UCSD-AML1 (cell line): ENCODE results near the gene MYBBP1A.

Source experiments
- DNase-seq: peaks from one replicate; lab custom pipeline; 2025; ENCODE audit not compliant: unreplicated experiment; lab: John Stamatoyannopoulos, UW

Gene MYBBP1A

DNA sequence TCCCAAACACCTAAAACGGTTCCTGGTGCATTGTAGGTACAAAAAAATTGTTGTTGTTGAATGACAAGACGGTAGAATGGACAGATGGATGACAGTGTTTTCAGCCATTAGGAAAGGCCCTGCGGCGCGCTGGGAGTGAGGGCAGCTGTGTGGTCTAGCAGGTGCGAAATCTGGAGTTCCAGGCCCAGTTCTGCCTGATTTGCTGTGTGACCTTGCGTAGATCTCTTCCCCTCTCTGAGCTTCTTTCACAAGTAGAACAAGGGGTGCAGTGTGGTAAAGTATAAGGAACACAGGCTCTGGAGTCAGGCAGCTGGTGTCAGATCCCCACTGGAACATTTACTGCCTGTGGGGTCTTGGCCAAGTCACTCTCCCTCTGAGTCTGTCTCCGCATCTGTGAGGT, 31.2 kb downstream of the MYBBP1A start:
- no peak for DNase-seq

DNA sequence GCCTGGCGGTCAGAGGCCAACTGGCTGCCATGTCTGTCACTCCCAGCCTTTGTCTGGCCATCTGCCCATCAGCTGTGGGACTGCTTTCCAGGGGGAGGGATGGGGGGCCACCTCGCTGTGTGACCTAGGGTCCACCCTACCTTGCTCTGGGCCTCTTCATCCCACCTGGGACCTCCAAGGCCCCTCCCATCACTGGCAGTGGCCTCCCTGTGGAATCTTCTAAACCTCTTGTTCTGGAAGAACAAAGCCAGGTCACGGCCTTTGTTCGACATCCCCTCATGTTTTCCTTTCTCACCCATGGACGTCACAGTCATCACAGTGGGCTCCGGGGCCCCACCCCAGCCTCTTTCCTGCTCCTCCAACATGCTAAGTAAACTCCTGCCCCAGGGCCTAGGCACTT, 32.5 kb downstream of the MYBBP1A start:
- DNase-seq: no peak

DNA sequence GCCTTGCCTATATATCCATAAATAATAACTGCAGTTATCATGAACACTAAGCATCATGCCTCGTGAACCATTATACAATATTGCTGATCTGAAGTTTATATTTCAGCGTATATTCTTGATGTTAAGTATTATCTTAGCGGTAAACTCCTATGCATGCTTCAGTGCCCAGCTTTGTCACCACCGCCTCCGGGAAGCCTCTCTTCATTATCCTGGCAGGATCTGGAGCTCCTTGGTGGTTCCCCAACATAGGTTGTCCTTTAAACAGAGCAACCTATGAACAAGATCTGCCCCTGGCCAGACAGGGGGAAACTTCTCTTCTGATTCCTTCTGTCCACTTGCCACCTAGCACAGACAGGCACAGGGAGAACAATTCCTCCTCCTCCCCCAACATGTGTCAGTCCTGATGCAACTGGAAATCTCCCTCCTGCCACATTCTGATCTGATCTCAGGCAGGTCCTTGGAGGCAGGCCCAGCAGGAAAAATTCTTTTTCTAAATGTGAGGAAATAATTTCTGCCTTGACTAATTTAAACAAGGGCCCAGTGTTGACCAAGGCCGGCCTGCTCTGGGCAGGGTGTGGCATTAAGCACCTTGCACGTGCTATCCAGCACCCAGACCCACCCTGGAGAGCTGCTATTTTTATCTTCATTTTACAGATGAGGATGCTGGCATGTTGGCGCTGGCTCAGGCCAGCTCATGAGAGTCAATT, 34.1 kb downstream of the MYBBP1A start:
- DNase-seq: no peak

DNA sequence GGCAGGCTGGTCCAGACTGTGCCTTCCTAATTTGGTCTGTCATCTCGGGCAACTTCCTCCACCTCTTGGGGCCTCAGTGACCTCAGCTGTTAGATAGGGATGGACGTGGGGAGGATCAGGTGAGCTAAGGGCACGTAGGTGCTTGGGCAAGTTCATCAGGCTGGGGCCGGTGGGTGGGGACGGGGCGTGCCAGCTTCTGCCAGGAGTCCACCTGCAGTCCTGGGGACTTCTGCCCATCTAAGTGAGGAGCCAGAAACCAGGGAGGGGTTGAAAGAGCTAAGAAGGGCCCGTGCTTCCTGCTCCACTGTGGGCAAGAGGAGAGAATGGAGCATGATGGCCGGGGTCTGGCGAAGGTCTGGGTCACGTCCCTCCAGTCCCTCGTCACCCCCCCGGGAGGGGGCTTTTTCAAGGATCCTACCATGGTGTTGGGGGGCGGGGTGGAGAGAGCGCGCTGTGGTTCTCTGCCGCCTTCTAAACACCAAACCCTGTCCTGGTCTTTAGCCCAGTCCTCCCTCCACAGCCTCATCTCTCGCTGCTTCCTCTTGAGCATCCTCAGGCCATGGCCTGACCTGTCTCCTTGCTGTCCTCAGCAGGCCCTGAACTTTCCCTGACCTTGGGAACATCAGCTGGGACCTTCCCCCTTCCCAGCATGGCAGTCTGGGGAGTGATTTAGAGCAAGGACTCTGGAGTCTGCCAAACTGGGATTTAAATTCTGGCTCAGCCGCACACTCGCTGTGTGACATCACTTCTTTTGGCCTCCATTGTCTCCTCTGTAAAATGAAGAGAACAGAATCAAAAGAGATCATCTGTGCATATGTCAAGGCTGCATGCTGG, 34.9 kb downstream of the MYBBP1A start:
- DNase-seq: no peak

DNA sequence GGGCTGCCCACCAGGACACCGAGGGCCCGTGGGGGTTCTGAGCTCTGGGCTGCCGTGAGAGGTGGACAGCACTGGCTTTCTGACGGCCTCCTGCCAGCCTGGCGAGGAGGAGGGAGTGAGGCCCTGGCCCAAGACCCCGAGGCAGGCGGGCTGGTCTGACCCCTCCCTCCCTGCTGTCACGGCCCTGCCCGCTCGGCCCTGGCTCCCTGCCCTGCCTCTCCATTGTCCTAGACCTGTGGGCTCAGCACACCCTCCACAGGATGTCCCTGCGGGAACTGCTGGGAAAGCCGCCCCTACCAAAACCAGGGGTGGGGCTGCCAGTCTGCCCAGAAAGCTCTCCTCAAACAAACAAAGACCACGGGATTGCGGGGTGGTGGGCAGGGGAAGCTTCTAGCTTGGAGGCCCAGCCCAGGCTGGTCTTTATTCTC, 35.8 kb downstream of the MYBBP1A start:
- DNase-seq: no peak

DNA sequence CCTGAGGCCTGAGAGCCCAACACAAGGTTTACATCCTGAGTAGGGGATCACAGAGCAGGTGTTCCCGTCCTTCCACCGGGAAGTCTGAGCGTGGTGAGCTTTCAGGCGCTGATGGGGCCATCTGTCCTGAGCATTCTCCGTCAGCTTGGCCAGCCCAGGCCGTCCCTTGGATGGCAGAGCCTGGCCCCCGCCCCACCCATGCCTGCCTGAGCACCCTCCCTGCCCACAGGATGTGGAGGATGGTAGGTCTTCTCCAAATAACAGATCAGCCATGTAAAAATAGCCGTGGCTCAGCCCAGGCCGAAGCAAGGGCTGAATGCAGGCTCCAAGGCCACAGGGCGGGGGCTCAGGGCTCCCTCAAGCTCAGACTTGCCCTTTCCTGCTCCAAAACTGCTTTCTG, 36.3 kb downstream of the MYBBP1A start:
- peak; percentile 60 for DNase-seq

DNA sequence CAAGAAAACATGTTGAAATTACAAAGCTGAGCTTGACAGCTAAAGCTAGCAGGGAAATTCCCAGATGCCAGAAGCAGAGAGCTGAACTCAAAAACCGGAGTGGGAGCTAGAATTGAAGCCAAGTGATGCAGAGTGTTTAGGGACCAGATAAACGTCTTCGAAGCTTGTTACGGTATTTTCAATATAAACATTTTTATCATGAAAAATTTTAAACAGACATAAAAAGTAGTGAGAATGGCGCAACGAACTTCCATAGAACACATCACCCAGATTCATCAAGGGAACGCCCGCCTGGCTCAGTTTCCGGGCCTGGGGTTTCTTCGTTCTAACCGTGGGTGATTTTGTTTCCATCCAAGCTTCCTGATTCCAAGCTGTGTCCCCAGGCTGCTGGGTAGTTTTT, 38.4 kb downstream of the MYBBP1A start:
- no peak for DNase-seq

DNA sequence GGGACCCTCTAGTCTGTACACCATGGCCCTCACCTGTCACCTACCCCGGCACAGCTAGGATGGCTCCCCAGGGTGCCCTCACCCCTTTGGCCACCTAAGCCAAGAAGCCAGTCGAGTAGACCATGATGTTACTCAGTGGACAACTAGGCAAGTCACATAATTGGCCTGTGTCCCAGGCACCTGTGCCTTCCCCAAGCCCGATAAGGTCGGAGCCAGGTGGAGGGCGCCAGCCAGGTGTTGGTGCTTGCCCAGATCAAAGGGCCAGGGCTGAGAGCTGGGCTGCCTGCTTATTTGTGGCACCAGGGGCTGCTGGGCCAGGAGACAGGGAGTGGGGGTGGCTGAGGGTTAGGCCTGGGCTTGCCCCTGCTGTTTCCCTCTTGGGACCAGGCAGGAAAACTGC, 39.7 kb downstream of the MYBBP1A start:
- no peak for DNase-seq

DNA sequence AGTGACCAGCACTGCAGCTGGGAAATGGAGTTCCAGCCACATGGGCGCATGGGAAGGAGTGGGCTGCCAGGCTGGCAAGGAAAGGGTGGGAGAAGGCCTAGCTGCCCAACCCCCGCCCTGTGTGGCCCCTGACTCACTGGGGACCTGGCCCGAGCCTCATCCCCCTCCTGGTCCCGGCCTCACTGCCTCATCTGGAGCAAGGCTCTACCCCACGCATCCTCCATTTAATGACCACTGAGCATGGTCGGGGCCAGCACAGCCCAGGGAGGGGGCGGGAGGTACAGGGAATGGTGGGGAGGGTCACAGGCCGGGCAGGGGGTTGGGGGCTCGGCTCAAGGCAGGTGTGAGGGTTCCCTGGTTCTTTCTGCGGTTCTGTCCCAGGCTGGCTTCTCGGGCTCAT, 40.4 kb downstream of the MYBBP1A start:
- DNase-seq: no peak

DNA sequence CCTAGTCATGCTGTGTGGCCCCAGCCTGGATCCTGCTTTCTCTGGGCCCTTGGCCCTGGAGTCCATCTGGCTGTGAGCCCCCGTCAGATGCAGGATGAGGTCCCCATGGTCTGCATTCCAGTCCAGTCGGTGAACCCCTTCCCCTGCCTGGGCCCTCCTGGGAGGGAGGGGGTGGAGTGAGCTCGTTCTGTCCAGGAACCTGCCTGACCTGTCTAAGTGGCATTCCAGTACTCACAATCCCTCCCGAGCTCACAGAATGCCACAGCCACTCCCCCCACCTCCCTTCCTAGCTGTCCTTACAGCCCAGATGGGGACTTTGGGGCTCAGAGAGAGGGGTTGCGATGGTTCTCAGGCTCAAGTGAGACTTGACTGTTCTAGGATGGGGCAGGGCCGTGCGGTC, 41.0 kb downstream of the MYBBP1A start:
- no peak for DNase-seq

DNA sequence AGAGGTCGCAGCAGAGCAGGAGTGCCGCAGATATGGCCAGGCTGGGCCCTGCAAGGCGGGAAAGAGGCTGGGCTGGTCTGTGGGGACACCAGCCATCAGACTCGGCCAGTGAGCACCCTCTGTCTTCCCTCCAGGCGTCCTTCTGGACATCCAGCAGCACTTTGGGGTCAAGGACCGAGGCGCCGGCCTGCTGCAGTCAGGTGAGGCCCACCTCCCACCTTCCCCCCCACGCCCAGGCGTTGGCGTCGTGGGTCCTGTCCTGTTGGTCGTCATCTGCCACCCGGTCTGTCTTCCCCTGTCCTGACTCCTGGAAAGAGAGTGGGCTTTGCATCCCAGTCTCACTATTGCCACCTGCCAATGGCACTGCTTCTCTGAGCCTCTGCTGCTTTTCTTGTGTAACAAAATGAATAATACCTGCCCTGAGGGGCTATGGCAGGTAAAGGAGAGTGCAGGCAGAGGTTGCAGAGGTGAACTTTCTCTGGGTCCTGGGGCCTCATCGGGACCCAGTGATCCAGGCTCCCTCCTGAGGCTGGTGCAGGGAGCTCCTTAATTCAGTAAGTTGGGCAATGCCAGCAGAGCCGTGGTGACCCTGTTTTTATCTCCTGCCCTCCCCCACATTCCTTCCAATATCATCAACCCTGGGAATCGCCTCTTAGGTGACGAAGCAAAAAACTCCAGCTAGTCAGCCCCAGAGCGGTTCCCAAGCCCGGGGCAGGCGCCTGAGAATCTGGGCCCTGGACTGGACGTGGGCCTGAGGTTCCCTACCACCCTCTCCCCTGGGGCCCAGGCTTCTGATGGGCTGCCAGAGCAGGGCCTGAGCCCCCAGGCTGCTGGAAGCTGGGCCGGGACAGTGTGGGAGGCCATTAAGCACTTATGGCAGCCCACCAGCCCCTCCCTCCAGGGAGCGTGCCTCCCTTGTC, 41.8 kb downstream of the MYBBP1A start:
- no peak for DNase-seq

DNA sequence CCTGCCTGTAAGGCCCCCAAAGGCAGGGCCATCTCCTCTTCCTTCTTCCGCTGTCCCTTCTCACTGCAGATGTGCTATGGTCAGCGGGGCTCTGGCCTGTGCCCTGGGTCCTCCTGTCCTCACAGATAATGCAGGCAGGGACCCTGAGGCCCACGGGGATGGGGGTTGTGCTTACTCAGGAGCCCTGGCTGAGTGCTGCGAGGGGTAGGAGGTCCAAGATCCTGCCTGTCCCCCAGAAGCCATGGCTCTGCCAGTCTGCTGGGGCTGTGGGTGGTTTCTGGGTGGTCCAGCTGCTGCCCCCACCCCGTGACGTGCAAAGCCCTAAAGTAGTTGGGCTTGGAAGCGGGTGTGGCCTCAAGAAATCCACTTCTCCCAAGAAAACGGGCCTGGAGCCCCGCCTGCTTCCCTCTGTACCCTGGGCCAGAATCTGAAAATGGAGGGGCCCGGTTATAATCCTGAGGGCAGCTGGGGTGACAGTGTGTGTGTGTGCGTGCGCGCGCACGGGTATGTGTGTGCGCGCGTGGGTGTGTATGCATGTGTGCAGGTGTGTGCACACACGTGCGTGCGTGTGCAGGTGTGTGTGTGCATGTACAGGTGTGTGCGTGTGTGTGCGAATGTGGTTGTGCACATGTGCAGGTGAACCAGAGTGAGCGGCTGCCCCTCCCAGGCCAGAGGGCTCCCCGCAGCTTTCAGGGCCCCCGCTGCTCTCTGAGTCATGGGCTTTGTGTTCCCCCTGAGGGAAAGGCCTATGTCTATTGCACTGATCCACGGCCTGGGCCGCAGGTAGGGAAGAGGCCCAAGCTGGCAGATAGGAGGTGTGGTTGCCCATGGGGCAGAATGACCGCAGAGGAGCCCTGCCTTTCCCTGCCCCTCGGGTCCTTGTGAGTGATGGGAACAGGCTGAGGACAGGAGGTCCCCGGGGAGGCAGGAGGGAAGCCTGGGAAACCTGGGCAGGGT, 42.8 kb downstream of the MYBBP1A start:
- DNase-seq: no peak

DNA sequence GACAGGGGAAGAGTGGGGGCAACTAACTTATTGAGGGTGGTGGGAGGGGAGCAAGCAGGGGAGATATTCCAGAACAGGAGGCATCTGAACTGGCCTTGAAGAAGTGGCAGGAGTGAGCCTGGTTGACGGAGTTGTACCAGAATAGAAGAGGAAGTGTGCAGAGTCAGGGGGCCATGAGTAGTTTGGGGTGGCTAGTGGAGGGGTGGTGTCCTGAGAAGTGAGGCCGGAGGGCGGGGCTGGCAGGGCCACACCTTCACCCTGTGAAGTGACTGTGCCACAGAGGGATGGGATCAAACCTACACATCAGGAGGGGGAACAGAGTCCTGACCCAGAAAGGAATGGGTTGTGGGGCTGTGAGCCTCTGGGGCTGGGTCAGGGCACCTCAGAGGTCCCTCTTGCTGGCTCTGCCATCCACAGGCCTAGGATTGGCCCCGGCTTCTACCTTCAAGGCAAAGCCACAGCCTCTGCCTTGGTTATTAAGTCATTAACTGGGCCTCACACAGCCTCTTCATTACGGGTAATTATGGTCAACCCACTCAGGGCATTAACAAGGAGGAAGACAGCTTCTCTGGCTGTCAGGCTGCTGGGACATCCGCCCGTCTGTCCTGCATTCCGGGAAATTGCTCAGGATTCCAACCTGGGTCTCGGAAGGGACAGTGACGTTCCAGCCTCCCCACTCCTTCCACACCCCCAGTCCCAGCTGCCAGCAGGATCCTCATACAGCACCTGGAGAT, 43.8 kb downstream of the MYBBP1A start:
- DNase-seq: peak; percentile 26

DNA sequence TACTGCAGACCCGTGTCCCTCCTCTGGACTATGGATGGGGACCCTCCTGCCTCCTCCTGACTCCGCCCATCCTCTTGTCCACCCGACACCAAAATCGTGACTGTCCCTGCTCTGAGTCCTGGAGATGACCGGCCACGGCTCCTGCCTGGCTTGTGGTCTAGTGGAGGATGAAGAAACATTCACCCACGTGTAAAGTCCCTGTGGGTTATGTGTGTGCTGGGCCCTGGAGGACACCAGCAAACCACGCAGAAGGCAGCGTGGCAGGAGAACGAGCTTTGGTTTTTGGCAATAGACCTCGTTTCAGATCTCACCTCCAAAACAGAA, 44.6 kb downstream of the MYBBP1A start:
- DNase-seq: no peak

DNA sequence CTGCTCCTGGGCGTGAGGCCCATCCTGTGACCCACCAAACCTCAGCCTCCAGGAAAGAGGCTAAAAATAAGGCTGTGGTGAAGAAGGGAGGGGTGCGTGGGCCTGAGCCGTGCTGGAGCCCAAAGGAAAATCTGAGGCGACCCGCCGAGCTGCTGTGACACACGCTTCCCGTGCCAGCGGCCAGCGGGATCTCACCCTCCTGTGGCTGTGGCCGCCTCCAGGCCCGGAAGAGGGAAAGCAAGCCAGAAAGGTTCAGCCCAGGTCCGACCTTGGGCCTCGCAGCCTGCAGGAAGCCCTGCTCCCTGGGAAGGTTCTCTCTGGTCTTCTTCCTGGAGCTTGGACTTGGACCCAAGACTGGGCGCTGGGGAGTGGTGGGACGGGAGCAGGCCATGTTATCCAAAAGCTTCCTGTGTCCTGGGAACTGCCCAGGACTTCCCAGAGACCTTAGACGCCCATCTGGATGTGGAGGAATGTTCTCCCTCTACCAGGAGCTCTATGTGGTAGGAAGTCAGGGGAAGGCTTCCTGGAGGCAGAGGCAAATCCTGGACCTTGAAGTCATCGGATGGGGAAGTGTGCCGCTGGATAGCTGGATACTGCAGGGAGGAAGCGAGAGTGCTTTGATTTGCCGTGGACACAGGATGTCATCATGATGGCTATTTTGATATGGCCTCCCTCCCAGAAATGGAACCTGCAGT, 45.1 kb downstream of the MYBBP1A start:
- DNase-seq: peak; percentile 75

DNA sequence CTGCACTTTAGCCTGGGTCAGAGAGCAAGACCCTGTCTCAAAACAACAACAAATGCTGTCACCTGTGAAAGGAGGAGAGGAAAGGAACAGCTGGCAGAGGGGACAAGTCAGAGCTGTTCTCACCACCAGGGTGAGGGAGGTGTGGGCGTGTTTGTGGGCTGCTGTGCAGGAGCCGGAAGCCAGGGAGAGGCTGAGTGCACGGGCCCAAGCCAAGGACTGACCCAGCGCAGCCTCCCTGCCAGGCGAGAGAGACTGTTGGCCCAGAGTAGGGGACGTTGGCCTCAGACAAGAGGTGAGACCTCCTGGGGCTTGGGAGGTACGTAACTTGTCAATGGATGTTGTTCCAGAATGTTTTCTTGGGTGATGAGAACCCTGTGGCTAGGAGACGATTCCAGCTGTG, 45.8 kb downstream of the MYBBP1A start:
- peak; percentile 76 for DNase-seq

DNA sequence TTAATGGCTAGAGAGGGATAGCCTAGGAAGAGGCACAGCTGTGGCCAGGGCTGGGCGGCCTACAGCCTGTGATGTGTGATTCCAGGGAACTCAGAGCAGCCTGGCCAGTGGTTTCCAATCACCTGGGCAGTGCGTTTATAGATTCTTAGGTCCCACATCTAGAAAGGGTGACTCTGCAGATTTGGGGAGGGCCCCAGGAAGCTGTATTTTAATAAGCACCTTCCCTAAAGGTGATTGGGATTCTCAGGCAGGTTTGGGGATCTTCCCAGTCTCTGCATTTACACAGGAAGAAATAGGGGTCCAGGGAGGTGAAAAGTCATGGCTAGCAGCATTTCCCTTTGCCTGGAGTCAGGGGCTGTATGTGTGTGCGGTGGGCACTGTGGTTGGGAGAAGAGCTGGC, 47.0 kb downstream of the MYBBP1A start:
- DNase-seq: no peak

DNA sequence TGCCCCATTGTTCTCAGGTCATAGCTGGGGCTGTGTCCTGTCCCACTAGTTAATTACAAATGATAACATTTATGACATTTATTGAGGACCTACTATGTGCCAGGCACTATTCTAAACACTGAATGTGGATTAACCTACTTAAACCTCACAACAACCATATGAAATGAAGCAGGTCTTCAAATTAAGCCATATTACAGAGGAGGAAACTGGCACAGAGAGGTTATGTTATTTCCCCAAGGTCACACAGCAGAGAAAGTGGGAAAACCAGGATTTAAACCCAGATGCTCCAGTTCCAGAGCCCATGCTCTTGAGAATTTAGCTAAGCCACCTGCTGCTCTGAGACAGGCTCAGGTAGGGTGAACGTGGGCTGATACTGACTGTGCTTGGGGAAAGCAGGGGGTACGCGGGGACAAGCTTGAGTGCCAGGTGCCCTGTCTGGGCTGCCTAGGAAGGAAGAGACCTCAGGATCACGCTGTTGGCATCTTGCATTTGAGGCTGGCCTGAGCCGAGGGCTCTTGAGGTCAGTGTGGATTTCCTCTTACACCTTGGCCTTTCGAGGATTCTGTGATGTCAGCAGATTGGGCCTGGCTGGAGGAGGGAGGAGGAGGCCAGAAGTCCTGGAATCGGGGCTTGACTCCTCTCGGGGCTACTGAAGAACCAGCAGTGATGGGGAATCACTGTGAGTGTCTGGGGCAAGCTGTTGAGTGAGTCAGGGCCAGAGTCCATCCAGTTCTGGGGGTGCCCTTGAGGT, 47.6 kb downstream of the MYBBP1A start:
- no peak for DNase-seq

DNA sequence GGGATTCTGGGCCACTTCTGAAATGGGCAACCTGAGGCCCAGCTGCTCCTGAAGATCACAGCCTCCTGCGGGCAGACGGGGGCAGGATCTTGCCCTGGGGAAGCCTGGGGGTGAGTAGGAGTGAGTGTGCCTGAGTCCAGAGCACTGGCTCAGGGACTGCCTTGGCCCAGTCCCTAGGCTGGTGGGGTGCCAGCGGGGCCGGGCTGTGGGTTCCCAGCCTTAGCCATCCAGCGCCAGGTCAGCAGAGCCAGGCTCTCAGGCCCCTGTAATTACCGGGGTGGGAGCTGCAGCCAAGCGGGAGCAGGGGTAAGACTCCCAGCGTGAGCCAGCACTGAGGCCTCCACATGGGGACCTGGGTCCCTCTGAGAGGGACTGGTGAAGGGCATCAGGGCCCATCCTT, 48.3 kb downstream of the MYBBP1A start:
- no peak for DNase-seq
